ENCODE data around the gene PRDM5. TPM values are rescaled to one million over a fixed set of nuclear protein-coding genes. Genes with fewer than 3 reads are reported as not detected.

PRDM5 gene
- total RNA-seq, 4 donors from 2014 or later = 1.2 to 6.9 (median 4.4) TPM

DNA sequence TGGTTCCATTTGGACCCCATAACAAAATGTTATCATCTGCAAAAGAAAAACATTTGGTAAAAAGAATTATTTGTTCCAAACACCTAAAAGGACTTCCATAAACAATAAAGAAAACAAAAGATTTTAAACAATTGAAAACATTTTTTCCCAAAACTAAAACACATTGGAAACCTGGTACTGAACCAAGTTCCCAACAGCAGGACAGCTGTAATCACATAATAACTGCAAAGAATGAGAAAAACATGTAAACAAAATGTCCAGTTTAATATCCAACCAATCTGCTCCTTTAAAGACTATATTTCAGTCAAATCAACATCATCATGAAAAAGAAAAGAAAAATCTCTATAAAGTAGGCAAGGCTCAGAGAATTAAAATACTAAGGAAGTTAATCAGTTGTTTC, 36.3 kb downstream of the PRDM5 start:
- DNase-seq (ENCODE audit: low spot score in 2 of 2) = no peak
- TF ChIP-seq CTCF (IDR thresholded peaks at IDR 0.05) = no peak
- TF ChIP-seq POLR2A (IDR thresholded peaks at IDR 0.05) = no peak
- H3K4me3 ChIP-seq (ENCODE audit: low read depth, poor library complexity, severe bottlenecking) = no peak overlapping the region
- intact Hi-C loops (cut with DNase I; ENCODE audit: low total_unique reads) = no loop called here

DNA sequence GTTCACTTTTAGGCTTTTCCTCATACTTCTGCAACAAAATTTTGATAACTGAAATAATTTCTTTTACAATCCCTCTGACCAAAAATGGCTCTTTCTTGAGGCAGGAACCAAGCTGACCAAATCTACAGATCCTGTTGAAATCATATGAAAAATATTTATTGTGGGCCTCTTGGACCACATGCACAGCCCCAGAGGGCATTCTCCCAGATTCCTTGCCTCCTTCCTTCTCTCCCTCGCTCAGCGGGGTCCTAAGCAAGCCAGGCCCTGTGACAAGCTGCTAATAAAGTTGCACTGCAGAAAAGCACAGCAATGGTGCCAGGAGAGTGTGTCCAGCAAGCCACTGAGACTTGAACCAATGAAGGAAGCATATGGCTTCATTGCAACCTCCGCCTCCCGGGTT, 40.7 kb downstream of the PRDM5 start:
- H3K4me3 ChIP-seq (ENCODE audit: low read depth, poor library complexity, severe bottlenecking) = no peak overlapping the region
- 90 to 94% methylated on average over 4 of the region's 4 CpGs for WGBS, 2 donors
- DNase-seq (ENCODE audit: low spot score in 2 of 2) = no peak
- TF ChIP-seq CTCF (IDR thresholded peaks at IDR 0.05) (no peak), POLR2A (IDR thresholded peaks at IDR 0.05) (no peak)
- intact Hi-C loops (cut with DNase I; ENCODE audit: low total_unique reads) = no loop called here

- DNase-seq (ENCODE audit: low spot score in 2 of 2) = no peak
- 83 to 88% methylated on average over 2 of the region's 2 CpGs for whole genome bisulfite sequencing, 2 donors
- intact Hi-C loops (cut with DNase I; ENCODE audit: low total_unique reads) = no loop called here
Observed at GRCh38 chr4:120881351-120881750, 41.2 kb downstream of the PRDM5 start.

GRCh38 chr4:120877021-120877420, 45.5 kb downstream of the PRDM5 start:
- intact Hi-C loops (cut with DNase I; ENCODE audit: low total_unique reads) = no loop called here
- TF ChIP-seq CTCF (IDR thresholded peaks at IDR 0.05) = no peak
- no peak for TF ChIP-seq POLR2A (IDR thresholded peaks at IDR 0.05)
- no peak for DNase-seq (ENCODE audit: low spot score in 2 of 2)
- 83 to 89% methylated on average over 3 of the region's 3 CpGs for WGBS, 2 donors
- no peak overlapping the region for H3K4me3 ChIP-seq (ENCODE audit: low read depth, poor library complexity, severe bottlenecking)

More at GRCh38 chr4:120881351-120881750, 41.2 kb downstream of the PRDM5 start:
- TF ChIP-seq POLR2A (IDR thresholded peaks at IDR 0.05) (no peak), CTCF (IDR thresholded peaks at IDR 0.05) (no peak)
- H3K4me3 ChIP-seq (ENCODE audit: low read depth, poor library complexity, severe bottlenecking) = no peak overlapping the region

- no peak for TF ChIP-seq POLR2A (IDR thresholded peaks at IDR 0.05)
- no peak for TF ChIP-seq CTCF (IDR thresholded peaks at IDR 0.05)
- no peak for DNase-seq (ENCODE audit: low spot score in 2 of 2)
- intact Hi-C loops (cut with DNase I; ENCODE audit: low total_unique reads) = no loop called here
Observed at GRCh38 chr4:120874792-120875774, 47.4 kb downstream of the PRDM5 start.

More at GRCh38 chr4:120874792-120875774, 47.4 kb downstream of the PRDM5 start:
- no peak overlapping the region for H3K4me3 ChIP-seq (ENCODE audit: low read depth, poor library complexity, severe bottlenecking)
- 85 to 86% methylated on average over 4 of the region's 4 CpGs for WGBS, 2 donors
